Thyroid gland (tissue), 4 donors: ENCODE measurements around the gene ARL3. TPM values are rescaled to one million over a fixed set of nuclear protein-coding genes. Genes with fewer than 3 reads are reported as not detected.
A peak's percentile ranks its signal among the peaks of the same experiment; 100 is the strongest.
"Not testable (repeated sequence)": the region's sequence is repeated elsewhere in the genome, so short reads cannot be mapped to it uniquely, and the experiment has no call there.

ENCODE experiments used
- DNase-seq, 2 donors: peaks; one replicate each; pipeline ENCODE4 v3.0.0-alpha.2; 2019
- H3K27ac ChIP-seq, 3 donors: fragments of 200-600 bp; sonication (generic); 1 replicate in 2 of 3; 2 replicates in 1 of 3; pipeline ENCODE4 v1.5.1; 2016 to 2019; ENCODE audit warnings: mild to moderate bottlenecking in 1 of 3, moderate library complexity in 1 of 3
- H3K27me3 ChIP-seq: fragments of 200-600 bp; sonication (generic); one replicate; pipeline ENCODE4 v1.5.1; 2019
- H3K36me3 ChIP-seq, 2 donors: fragments of 200-600 bp; sonication (generic); one replicate each; pipeline ENCODE4 v1.5.1; 2016 to 2019
- H3K4me1 ChIP-seq, 2 donors: fragments of 200-600 bp; sonication (generic); one replicate each; pipeline ENCODE4 v1.5.1; 2017 to 2019
- H3K4me3 ChIP-seq, 3 donors: fragments of 200-600 bp; sonication (generic); replicated peaks in 1 of 3; 1 replicate in 2 of 3; 2 replicates in 1 of 3; pipeline ENCODE4 v1.5.1; 2016; ENCODE audit warnings: mild to moderate bottlenecking in 1 of 3
- H3K9me3 ChIP-seq: fragments of 200-600 bp; sonication (generic); one replicate; pipeline ENCODE4 v1.5.1; 2017
- CTCF ChIP-seq, 6 experiments: fragments of 200-600 bp in 3 of 6; fragments of 450-650 bp in 3 of 6; sonication (generic) in 3 of 6; IDR thresholded peaks; one replicate each; pipeline ENCODE4 v1.5.1; 2016 to 2019; ENCODE audit warnings: antibody characterized with exemption in 6 of 6, mild to moderate bottlenecking in 2 of 6, inconsistent platforms in 1 of 6, moderate library complexity in 1 of 6
- POLR2A ChIP-seq, 2 donors: fragments of 450-650 bp; IDR thresholded peaks; one replicate each; pipeline ENCODE4 v1.6.1; 2017; ENCODE audit warnings: antibody characterized with exemption in 2 of 2, mild to moderate bottlenecking in 2 of 2, moderate library complexity in 1 of 2
- WGBS, 2 donors: methylation state at CpG; one replicate each; pipeline ENCODE4 v1.1.5; 2017; 5-methylcytosine and 5-hydroxymethylcytosine counted together
- intact Hi-C: fragments of 100-400 bp; cut with DNase I; formaldehyde crosslinking; loops from one replicate; pipeline ENCODE4 v1.15.1; 2023
- total RNA-seq, 4 donors: library from RNA; depleted of rRNA; stranded (reverse); fragments of >200 nt; gene quantifications; one replicate each; pipeline ENCODE4 v1.2.3, GENCODE V29; 2016

ARL3 gene
- total RNA-seq, 4 donors from 2014 or later = 6.6 to 13.4 (median 10.2) TPM

DNA sequence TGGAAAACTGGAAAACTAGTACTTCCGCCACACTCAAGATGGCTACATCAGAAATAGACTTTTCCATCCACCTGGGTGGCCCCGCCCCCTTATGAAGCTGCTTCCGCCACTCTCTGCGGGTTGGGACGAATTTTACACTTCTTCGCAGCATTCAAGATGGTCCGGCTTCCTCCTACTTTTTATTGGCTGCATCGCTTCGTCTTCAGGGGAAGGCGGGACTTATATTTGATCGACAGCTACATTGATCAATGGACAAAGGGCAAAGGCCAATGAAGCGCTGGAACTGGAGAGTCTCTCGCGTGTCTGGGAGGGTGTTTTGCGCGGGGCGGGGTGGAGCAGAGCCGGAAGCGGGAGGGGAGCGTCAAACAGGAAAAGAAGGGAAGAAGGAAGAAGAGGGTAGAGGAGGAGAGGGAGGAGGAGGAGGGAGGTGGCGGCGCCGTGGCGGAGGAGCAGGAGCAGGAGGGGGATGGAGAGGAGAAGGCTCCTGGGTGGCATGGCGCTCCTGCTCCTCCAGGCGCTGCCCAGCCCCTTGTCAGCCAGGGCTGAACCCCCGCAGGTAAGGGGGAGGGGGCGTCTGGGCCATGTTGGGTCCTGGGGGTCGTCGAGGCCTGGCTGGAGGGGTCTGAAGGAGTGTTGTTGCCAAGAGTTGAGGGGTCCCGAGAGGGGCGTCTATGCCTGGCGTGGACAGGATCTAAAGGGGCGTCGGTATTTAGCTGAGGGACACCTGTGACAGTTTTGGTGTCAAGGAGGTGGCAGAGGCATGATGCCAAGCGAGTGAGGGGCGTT lies 29.6 kb upstream of the ARL3 start, which contains the start of gene WBP1L:
Gene WBP1L (plus strand): TSS at position 361 of the 786 bp plus-strand sequence. CDS start 106 bp downstream, at position 467.
- Histone ChIP-seq H3K4me3 (peak within 1 kb of the TSS; percentile 43 to 74 (median 57)), H3K4me1 (peaks cover 41 to 42% of the 10 kb centered on the region in 2 donors), H3K9me3 (no peaks in the 10 kb centered on the region), H3K27me3 (no peaks in the 10 kb centered on the region), H3K36me3 (no peaks in the 10 kb centered on the region), H3K27ac (peak within 1 kb of the TSS; percentile 84 to 93 (median 90))
- peak; percentile 97 to 98 for DNase-seq
- 0 to 1% methylated on average over 37 of the region's 37 CpGs for WGBS, 2 donors
- intact Hi-C loops = loop anchor here (10.0 kb wide), 1 partner anchor 71 kb away; no protein-coding TSS in a partner anchor
- TF ChIP-seq CTCF (IDR thresholded peaks at IDR 0.05) (peak in 1 of 6 experiments; percentile 14), POLR2A (IDR thresholded peaks at IDR 0.05) (peak; percentile 70 to 80)

DNA sequence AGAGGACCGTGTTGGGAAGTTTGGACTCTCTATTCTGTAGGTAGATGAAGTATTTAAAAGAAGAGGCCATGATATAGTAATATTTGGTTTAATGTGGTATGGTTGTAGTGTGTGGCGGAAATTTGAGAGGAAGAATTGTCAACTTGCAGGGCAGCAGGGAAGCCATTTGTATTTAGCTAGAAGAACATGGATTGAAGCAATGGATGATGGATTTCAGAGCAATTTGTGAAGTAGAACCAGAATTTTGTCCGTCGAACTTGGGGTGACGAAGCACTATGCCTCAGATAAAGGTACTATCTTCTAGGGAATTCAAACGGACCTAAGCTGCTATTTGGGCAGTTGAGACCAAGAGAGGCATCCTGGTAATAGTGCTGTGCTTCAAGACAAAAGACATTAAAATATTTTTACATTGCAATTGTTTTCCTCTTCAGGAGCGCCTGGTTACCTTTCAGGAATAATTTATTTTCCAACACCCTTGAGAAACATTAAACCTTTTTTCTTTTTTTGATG lies 28.9 kb upstream of the ARL3 start:
- WGBS, 2 donors = 32 to 35% methylated on average over 7 of the region's 7 CpGs

GRCh38 chr10:102742313-102742712 lies 28.1 kb upstream of the ARL3 start:
- not testable (repeated sequence) for DNase-seq, H3K27me3 ChIP-seq, H3K36me3 ChIP-seq, H3K27ac ChIP-seq, H3K9me3 ChIP-seq, H3K4me3 ChIP-seq
- 87 to 94% methylated on average over 5 of the region's 5 CpGs for WGBS, 2 donors
- intact Hi-C loops = loop anchor here (10.0 kb wide), 1 partner anchor 72 kb away; no protein-coding TSS in a partner anchor
- peaks cover 42 to 48% of the 10 kb centered on the region in 2 donors for H3K4me1 ChIP-seq

More for the DNA sequence above, 28.9 kb upstream of the ARL3 start:
- intact Hi-C loops = loop anchor here (10.0 kb wide), 1 partner anchor 72 kb away; no protein-coding TSS in a partner anchor
- Histone ChIP-seq H3K9me3 (no peaks in the 10 kb centered on the region), H3K4me1 (peaks cover 45 to 47% of the 10 kb centered on the region in 2 donors), H3K36me3 (no peaks in the 10 kb centered on the region), H3K27ac (peak overlapping the region in 1 of 3 donors; percentile 36), H3K27me3 (no peaks in the 10 kb centered on the region), H3K4me3 (no peak overlapping the region)
- DNase-seq = no peak
- no peak for TF ChIP-seq POLR2A (IDR thresholded peaks at IDR 0.05)
- no peak for TF ChIP-seq CTCF (IDR thresholded peaks at IDR 0.05)

- Histone ChIP-seq H3K27ac (no peak overlapping the region), H3K4me1 (peaks cover 37 to 45% of the 10 kb centered on the region in 2 donors), H3K9me3 (no peaks in the 10 kb centered on the region), H3K4me3 (no peak overlapping the region), H3K36me3 (no peaks in the 10 kb centered on the region), H3K27me3 (no peaks in the 10 kb centered on the region)
- no peak for TF ChIP-seq CTCF (IDR thresholded peaks at IDR 0.05)
- TF ChIP-seq POLR2A (IDR thresholded peaks at IDR 0.05) = no peak
- no peak for DNase-seq
- intact Hi-C loops = loop anchor here (10.0 kb wide), 1 partner anchor 73 kb away; no protein-coding TSS in a partner anchor
- 86 to 90% methylated on average over 2 of the region's 2 CpGs for WGBS, 2 donors
Observed at GRCh38 chr10:102741726-102742237, 27.6 kb upstream of the ARL3 start.

GRCh38 chr10:102740229-102740628 lies 26.0 kb upstream of the ARL3 start:
- Histone ChIP-seq H3K27ac (peak overlapping the region in 2 of 3 donors; percentile 66 to 75), H3K4me3 (no peak overlapping the region), H3K36me3 (no peaks in the 10 kb centered on the region), H3K27me3 (no peaks in the 10 kb centered on the region), H3K9me3 (no peaks in the 10 kb centered on the region), H3K4me1 (peaks cover 23 to 29% of the 10 kb centered on the region in 2 donors)
- 87 to 88% methylated on average over 2 of the region's 2 CpGs for WGBS, 2 donors
- TF ChIP-seq POLR2A (IDR thresholded peaks at IDR 0.05) = no peak
- no peak for TF ChIP-seq CTCF (IDR thresholded peaks at IDR 0.05)
- intact Hi-C loops = loop anchor here (10.0 kb wide), 1 partner anchor 75 kb away; no protein-coding TSS in a partner anchor
- no peak for DNase-seq
